K562 (cell line): Measurements from ENCODE around the gene HS3ST4. TPM values are rescaled to one million over a fixed set of nuclear protein-coding genes. Genes with fewer than 3 reads are reported as not detected.

Source experiments
- ATAC-seq: fragments of 200-7000 bp; cut with Tn5 transposase; 3 replicates; pipeline ENCODE4 v1.9.1; 2020; ENCODE audit warnings: moderate library complexity
- BruUV-seq: library from RNA; stranded (reverse); fragments of 400-500 nt; replicated peaks from 2 replicates; lab custom pipeline; 2021; lab: Mats Ljungman, UMichigan
- CTCF ChIA-PET: fragments of 300-600 bp; formaldehyde crosslinking; extraction: SDS; loops from one replicate; lab custom pipeline; 2021; ENCODE audit warnings: low intra/inter-chr PET ratio; lab: Yijun Ruan, JAX
- POLR2A ChIA-PET: fragments of 300-600, 350-650 bp; sonication (Branson Sonifier 250); formaldehyde crosslinking; extraction: SDS; loops from one replicate; lab custom pipeline; 2021; ENCODE audit warnings: antibody characterized with exemption, inconsistent platforms; lab: Yijun Ruan, JAX
- DNase-seq, 4 experiments: peaks; one replicate each; pipeline versions ENCODE4 v3.0.0 to v3.0.0-alpha.2; 2011 to 2018; ENCODE audit warnings: low spot score in 3 of 4, mixed read lengths in 3 of 4; ENCODE audit errors: extremely low read depth in 1 of 4
- FAIRE-seq: peaks from 2 replicates; lab custom pipeline; 2011; peaks lifted over from hg19 to GRCh38; lab: Jason Lieb, UNC
- H2AFZ ChIP-seq: 2 replicates; pipeline ENCODE4 v1.6.0; 2011; ENCODE audit warnings: low read depth, low read length, control low read depth, inconsistent platforms
- H3K27ac ChIP-seq: fragments of 200-600 bp; 3 replicates; pipeline ENCODE4 v1.8.0; 2011; ENCODE audit warnings: low read depth, mild to moderate bottlenecking, control low read depth, inconsistent platforms, low read length, moderate library complexity, mixed read lengths; ENCODE audit errors: extremely low read depth
- H3K27me3 ChIP-seq, 2 experiments: fragments of 300-600 bp in 1 of 2; 2 replicates in 1 of 2; 3 replicates in 1 of 2; pipeline versions ENCODE4 v1.6.0 to v1.8.0; 2011; ENCODE audit warnings: inconsistent platforms in 2 of 2, low read length in 2 of 2, mild to moderate bottlenecking in 1 of 2, mixed read lengths in 1 of 2, moderate library complexity in 1 of 2; ENCODE audit not compliant: control insufficient read depth in 2 of 2, insufficient read depth in 2 of 2
- H3K36me3 ChIP-seq: fragments of 300-600 bp; 3 replicates; pipeline ENCODE4 v1.8.0; 2011; ENCODE audit warnings: mild to moderate bottlenecking, low read length, inconsistent platforms; ENCODE audit not compliant: control insufficient read depth, insufficient read depth
- H3K4me1 ChIP-seq, 2 experiments: fragments of 200-600 bp in 1 of 2; replicated peaks in 1 of 2; 2 replicates in 1 of 2; 3 replicates in 1 of 2; pipeline versions ENCODE4 v1.5.1 to v1.8.0; 2011; ENCODE audit warnings: inconsistent platforms in 2 of 2, low read length in 2 of 2, mild to moderate bottlenecking in 1 of 2, mixed read lengths in 1 of 2, moderate library complexity in 1 of 2; ENCODE audit not compliant: control insufficient read depth in 2 of 2, insufficient read depth in 2 of 2
- H3K4me2 ChIP-seq: 2 replicates; pipeline ENCODE4 v1.6.1; 2011; ENCODE audit warnings: low read length, control low read depth, inconsistent platforms, mixed read lengths; ENCODE audit not compliant: insufficient read depth
- H3K4me3 ChIP-seq: fragments of 200-600 bp; sonication (generic), shearing (Covaris generic); 2 replicates; pipeline ENCODE4 v1.5.1; 2016; ENCODE audit warnings: control low read depth, inconsistent platforms
- H3K79me2 ChIP-seq: fragments of 200-600 bp; 3 replicates; pipeline ENCODE4 v1.8.0; 2011; ENCODE audit warnings: low read length, inconsistent platforms; ENCODE audit not compliant: control insufficient read depth, insufficient read depth
- H3K9ac ChIP-seq, 2 experiments: 2 replicates each; pipeline versions ENCODE4 v1.6.0 to v1.6.1; 2011; ENCODE audit warnings: low read depth in 2 of 2, low read length in 2 of 2, control low read depth in 1 of 2, inconsistent platforms in 1 of 2, mild to moderate bottlenecking in 1 of 2, mixed read lengths in 1 of 2; ENCODE audit not compliant: insufficient read depth in 1 of 2
- H3K9me1 ChIP-seq: one replicate; pipeline ENCODE4 v1.6.0; 2011; ENCODE audit warnings: inconsistent platforms, mild to moderate bottlenecking, low read length, moderate library complexity; ENCODE audit not compliant: control insufficient read depth, insufficient read depth
- H3K9me3 ChIP-seq: replicated peaks from 2 replicates; pipeline ENCODE4 v1.5.1; 2011; ENCODE audit warnings: low read depth, low read length, inconsistent platforms; ENCODE audit not compliant: control insufficient read depth, insufficient read depth
- H4K20me1 ChIP-seq: replicated peaks from 2 replicates; pipeline ENCODE4 v1.6.1; 2011; ENCODE audit warnings: low read length, inconsistent platforms, mixed read lengths; ENCODE audit not compliant: control insufficient read depth, insufficient read depth
- ARID1B ChIP-seq: fragments of 450-650 bp; IDR thresholded peaks from 2 replicates; pipeline ENCODE4 v1.6.1; 2016; ENCODE audit warnings: antibody characterized with exemption, mild to moderate bottlenecking, inconsistent platforms
- CAMTA2 ChIP-seq: fragments of 250-450 bp; sonication (Bioruptor Pico); conservative IDR thresholded peaks from 2 replicates; pipeline ENCODE4 v1.5.1; 2022
- CBFA2T3 ChIP-seq: fragments of 450-650 bp; IDR thresholded peaks from 2 replicates; pipeline ENCODE4 v1.6.1; 2017
- FOSL1 ChIP-seq: fragments of 200-800 bp; sonication (Bioruptor generic); conservative IDR thresholded peaks from 2 replicates; pipeline ENCODE4 v1.6.1; 2016; ENCODE audit warnings: missing genetic modification characterization, missing compliant biosample characterization
- JUND ChIP-seq, 2 experiments: IDR thresholded peaks; 2 replicates in 1 of 2; 3 replicates in 1 of 2; pipeline ENCODE4 v1.6.1; 2011; ENCODE audit warnings: borderline replicate concordance in 2 of 2, low read depth in 2 of 2, low read length in 2 of 2, improper control_type of control experiment in 1 of 2, missing biosample characterization in 1 of 2, missing genetic modification characterization in 1 of 2, missing genetic modification reagents in 1 of 2
- KDM1A ChIP-seq, 2 experiments: fragments of 450-650 bp; IDR thresholded peaks; 2 replicates each; pipeline ENCODE4 v1.6.1; 2016; ENCODE audit warnings: mild to moderate bottlenecking in 2 of 2
- NFE2 ChIP-seq: IDR thresholded peaks from 2 replicates; pipeline ENCODE4 v1.6.1; 2014; ENCODE audit warnings: antibody characterized with exemption, low read depth
- RB1 ChIP-seq: fragments of 450-650 bp; IDR thresholded peaks from 2 replicates; pipeline ENCODE4 v1.6.1; 2017; ENCODE audit warnings: low read depth, mild to moderate bottlenecking
- RCOR1 ChIP-seq, 2 experiments: IDR thresholded peaks; 2 replicates each; pipeline ENCODE4 v1.6.1; 2012; ENCODE audit warnings: low read depth in 2 of 2, low read length in 2 of 2, borderline replicate concordance in 1 of 2, improper control_type of control experiment in 1 of 2
- WGBS: fragments of 100-300 bp; shearing (Covaris generic); methylation state at CpG from one replicate; pipeline ENCODE4 v1.1.6; 2016; ENCODE audit warnings: low coverage, mixed read lengths; ENCODE audit not compliant: insufficient coverage; ENCODE audit errors: missing lambda C conversion rate; 5-methylcytosine and 5-hydroxymethylcytosine counted together
- in situ Hi-C: fragments of 300-500 bp; cut with MboI; formaldehyde crosslinking; loops from 4 replicates; pipeline ENCODE4 v1.15.0; 2018; ENCODE audit warnings: inconsistent platforms, mixed read lengths
- intact Hi-C: fragments of 100-400 bp; cut with micrococcal nuclease; formaldehyde crosslinking; loops from 2 replicates; pipeline ENCODE4 v1.14.2; 2022
- polyA plus RNA-seq, 8 experiments: library from polyadenylated mRNA; depleted of rRNA in 4 of 8; stranded (reverse) in 5 of 8; unstranded in 3 of 8; fragments of >200 nt; fragmentation: Nextera tagmentation in 2 of 8; fragmentation: Illumina TruSeq in 1 of 8; extraction: Ambion mirVana in 2 of 8; extraction: Trizol in 1 of 8; gene quantifications; 2 replicates each; pipeline versions ENCODE4 v1.2.1 to v1.2.3, GENCODE V29; 2011 to 2014; ENCODE audit warnings: inconsistent platforms in 1 of 8, missing spikeins in 1 of 8
- total RNA-seq, 7 experiments: library from RNA; depleted of rRNA in 6 of 7; stranded (reverse); fragments of >200 nt in 6 of 7; fragmentation: Illumina TruSeq in 2 of 7; extraction: Trizol in 2 of 7; gene quantifications; 2 replicates each; pipeline versions ENCODE4 v1.2.1 to v1.2.3, GENCODE V29; 2011 to 2021; ENCODE audit warnings: low replicate concordance in 1 of 7
- TF ChIP-seq, protein P1 (sequence below), 2 experiments: fragments of 450-650 bp; formaldehyde crosslinking in 1 of 2; IDR thresholded peaks; 2 replicates each; pipeline versions ENCODE4 v1.4.0 to v1.6.1; 2014 to 2020; ENCODE audit warnings: mild to moderate bottlenecking in 2 of 2, borderline replicate concordance in 1 of 2, low read depth in 1 of 2
- TF ChIP-seq, protein P2 (sequence below): sonication (generic); formaldehyde crosslinking; IDR thresholded peaks from 2 replicates; pipeline ENCODE4 v1.8.1; 2023; ENCODE audit warnings: mild to moderate bottlenecking, missing genetic modification reagents
- TF ChIP-seq, protein P3 (sequence below): sonication (generic); formaldehyde crosslinking; IDR thresholded peaks from 2 replicates; pipeline ENCODE4 v1.8.1; 2022; ENCODE audit warnings: missing genetic modification reagents

Gene HS3ST4
- total and polyA plus RNA-seq, 9 of the 15 experiments (the other 6 are each of a cell fraction or from before 2014, with no cell fraction given): not detected

DNA sequence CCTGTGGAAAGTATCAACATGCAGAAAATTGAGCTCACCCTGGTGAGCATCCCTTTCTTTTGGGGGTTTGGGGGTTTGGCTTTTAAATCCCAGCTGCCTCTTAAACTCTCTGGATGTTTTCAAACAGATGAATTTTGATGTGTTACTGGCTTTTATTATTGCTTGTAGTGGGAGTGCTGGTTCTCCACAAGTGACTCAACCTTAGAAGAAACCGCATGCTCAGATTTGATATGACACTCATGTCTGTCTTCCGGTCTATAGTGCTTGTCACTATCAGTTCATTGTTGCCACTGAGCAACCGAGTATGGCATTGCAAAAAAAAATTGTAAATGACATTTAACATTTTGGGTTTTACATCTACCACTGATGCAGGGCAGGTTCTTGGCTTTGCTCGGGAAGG is 104.5 kb downstream of the HS3ST4 start:
- FAIRE-seq: peak; percentile 11
- DNase-seq: no peak
- Histone ChIP-seq H3K4me3 (no peak overlapping the region), H3K9ac (no peak overlapping the region), H3K4me1 (no peaks in the 10 kb centered on the region; a peak in 1 of 5 replicates), H3K79me2 (no peaks in the 10 kb centered on the region), H3K9me3 (peaks cover 2% of the 10 kb centered on the region; the same call in 1 of the 2 replicates), H3K36me3 (no peaks in the 10 kb centered on the region), H3K27me3 (peaks cover 0 to 4% of the 10 kb centered on the region in 2 experiments; a peak in 1 of 5 replicates), H2AFZ (no peak overlapping the region), H3K9me1 (no peaks in the 10 kb centered on the region), H4K20me1 (no peaks in the 10 kb centered on the region), H3K4me2 (no peak overlapping the region), H3K27ac (no peak overlapping the region)
- POLR2A ChIA-PET: no interaction called here
- 2% methylated on average over 4 of the region's 4 CpGs for WGBS
- intact Hi-C loops: no loop called here
- in situ Hi-C loops: no loop called here
- CTCF ChIA-PET: no interaction called here
- no peak for ATAC-seq
- no TSS peak for BruUV-seq
- TF ChIP-seq, protein P1, sequence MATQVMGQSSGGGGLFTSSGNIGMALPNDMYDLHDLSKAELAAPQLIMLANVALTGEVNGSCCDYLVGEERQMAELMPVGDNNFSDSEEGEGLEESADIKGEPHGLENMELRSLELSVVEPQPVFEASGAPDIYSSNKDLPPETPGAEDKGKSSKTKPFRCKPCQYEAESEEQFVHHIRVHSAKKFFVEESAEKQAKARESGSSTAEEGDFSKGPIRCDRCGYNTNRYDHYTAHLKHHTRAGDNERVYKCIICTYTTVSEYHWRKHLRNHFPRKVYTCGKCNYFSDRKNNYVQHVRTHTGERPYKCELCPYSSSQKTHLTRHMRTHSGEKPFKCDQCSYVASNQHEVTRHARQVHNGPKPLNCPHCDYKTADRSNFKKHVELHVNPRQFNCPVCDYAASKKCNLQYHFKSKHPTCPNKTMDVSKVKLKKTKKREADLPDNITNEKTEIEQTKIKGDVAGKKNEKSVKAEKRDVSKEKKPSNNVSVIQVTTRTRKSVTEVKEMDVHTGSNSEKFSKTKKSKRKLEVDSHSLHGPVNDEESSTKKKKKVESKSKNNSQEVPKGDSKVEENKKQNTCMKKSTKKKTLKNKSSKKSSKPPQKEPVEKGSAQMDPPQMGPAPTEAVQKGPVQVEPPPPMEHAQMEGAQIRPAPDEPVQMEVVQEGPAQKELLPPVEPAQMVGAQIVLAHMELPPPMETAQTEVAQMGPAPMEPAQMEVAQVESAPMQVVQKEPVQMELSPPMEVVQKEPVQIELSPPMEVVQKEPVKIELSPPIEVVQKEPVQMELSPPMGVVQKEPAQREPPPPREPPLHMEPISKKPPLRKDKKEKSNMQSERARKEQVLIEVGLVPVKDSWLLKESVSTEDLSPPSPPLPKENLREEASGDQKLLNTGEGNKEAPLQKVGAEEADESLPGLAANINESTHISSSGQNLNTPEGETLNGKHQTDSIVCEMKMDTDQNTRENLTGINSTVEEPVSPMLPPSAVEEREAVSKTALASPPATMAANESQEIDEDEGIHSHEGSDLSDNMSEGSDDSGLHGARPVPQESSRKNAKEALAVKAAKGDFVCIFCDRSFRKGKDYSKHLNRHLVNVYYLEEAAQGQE (IDR thresholded peaks at IDR 0.05; ENCODE audit: borderline replicate concordance): no peak
- TF ChIP-seq, protein P1 (CRISPR knock-in tag; IDR thresholded peaks at IDR 0.05; ENCODE audit: low read depth): no peak
- TF ChIP-seq NFE2 (no peak), CAMTA2 (no peak), KDM1A (IDR thresholded peaks at IDR 0.05) (peak; percentile 14 to 59; a peak in 1 of 4 replicates), ARID1B (peak; percentile 29; the same call in 1 of the 2 replicates), FOSL1 (tag) (peak; percentile 80), CBFA2T3 (0 out of 2 replicates have a peak, but pooled peaks have one; percentile 25), RB1 (no peak), RCOR1 (IDR thresholded peaks at IDR 0.05; ENCODE audit: borderline replicate concordance in 1 of 2, low read depth in 2 of 2, low read length in 2 of 2) (peak in 1 of 2 experiments; percentile 61; a peak in 1 of 4 replicates), JUND (IDR thresholded peaks at IDR 0.05; ENCODE audit: borderline replicate concordance, low read depth, low read length) (peak; percentile 26; the same call in 1 of the 2 replicates), JUND (tag; IDR thresholded peaks at IDR 0.05; ENCODE audit: borderline replicate concordance, low read depth, low read length) (no peak; the same call in 2 of the 3 replicates)
- TF ChIP-seq, protein P2, sequence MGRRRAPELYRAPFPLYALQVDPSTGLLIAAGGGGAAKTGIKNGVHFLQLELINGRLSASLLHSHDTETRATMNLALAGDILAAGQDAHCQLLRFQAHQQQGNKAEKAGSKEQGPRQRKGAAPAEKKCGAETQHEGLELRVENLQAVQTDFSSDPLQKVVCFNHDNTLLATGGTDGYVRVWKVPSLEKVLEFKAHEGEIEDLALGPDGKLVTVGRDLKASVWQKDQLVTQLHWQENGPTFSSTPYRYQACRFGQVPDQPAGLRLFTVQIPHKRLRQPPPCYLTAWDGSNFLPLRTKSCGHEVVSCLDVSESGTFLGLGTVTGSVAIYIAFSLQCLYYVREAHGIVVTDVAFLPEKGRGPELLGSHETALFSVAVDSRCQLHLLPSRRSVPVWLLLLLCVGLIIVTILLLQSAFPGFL: no peak
- TF ChIP-seq, protein P3, sequence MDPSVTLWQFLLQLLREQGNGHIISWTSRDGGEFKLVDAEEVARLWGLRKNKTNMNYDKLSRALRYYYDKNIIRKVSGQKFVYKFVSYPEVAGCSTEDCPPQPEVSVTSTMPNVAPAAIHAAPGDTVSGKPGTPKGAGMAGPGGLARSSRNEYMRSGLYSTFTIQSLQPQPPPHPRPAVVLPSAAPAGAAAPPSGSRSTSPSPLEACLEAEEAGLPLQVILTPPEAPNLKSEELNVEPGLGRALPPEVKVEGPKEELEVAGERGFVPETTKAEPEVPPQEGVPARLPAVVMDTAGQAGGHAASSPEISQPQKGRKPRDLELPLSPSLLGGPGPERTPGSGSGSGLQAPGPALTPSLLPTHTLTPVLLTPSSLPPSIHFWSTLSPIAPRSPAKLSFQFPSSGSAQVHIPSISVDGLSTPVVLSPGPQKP (CRISPR knock-in tag): no peak
